Stimulated activated CD4-positive, alpha-beta T cell treated with anti-CD3 and anti-CD28 coated beads, Interleukin-4, amount 100 ng/mL, for 4 hours (primary cell): Measurements from ENCODE around the gene NBPF11.
A peak's percentile ranks its signal among the peaks of the same experiment; 100 is the strongest.
"Not testable (repeated sequence)": the region's sequence is repeated elsewhere in the genome, so short reads cannot be mapped to it uniquely, and the experiment has no call there.

Experiments
- DNase-seq, 2 experiments: peaks; one replicate each; pipeline ENCODE4 v3.0.0-alpha.2; 2020

NBPF11 gene

GRCh38 chr1:148149050-148149815 lies 2.8 kb downstream of the NBPF11 start:
- DNase-seq = not testable (repeated sequence)

GRCh38 chr1:148147052-148147838 lies 4.8 kb downstream of the NBPF11 start:
- not testable (repeated sequence) for DNase-seq

GRCh38 chr1:148146191-148146997 lies 5.7 kb downstream of the NBPF11 start:
- DNase-seq = not testable (repeated sequence)

- DNase-seq = not testable (repeated sequence)
Observed at GRCh38 chr1:148143223-148143622, 8.9 kb downstream of the NBPF11 start.

GRCh38 chr1:148141936-148142335 lies 10.1 kb downstream of the NBPF11 start:
- not testable (repeated sequence) for DNase-seq

- not testable (repeated sequence) for DNase-seq
Observed at GRCh38 chr1:148138606-148139005, 13.5 kb downstream of the NBPF11 start.

- DNase-seq = not testable (repeated sequence)
Observed at GRCh38 chr1:148122341-148122740, 29.7 kb downstream of the NBPF11 start.

- DNase-seq = not testable (repeated sequence)
Observed at GRCh38 chr1:148120395-148120794, 31.7 kb downstream of the NBPF11 start.

GRCh38 chr1:148095732-148096131 lies 56.3 kb downstream of the NBPF11 start:
- DNase-seq = not testable (repeated sequence)

- not testable (repeated sequence) for DNase-seq
Observed at GRCh38 chr1:148086196-148086595, 65.9 kb downstream of the NBPF11 start.

- DNase-seq = not testable (repeated sequence)
Observed at GRCh38 chr1:148081205-148081604, 70.9 kb downstream of the NBPF11 start.

GRCh38 chr1:148078632-148079519 lies 73.2 kb downstream of the NBPF11 start:
- DNase-seq = not testable (repeated sequence)

- DNase-seq = not testable (repeated sequence)
Observed at GRCh38 chr1:148078090-148078489, 74.0 kb downstream of the NBPF11 start.

GRCh38 chr1:148077458-148077857 lies 74.6 kb downstream of the NBPF11 start:
- DNase-seq = not testable (repeated sequence)

GRCh38 chr1:148073392-148073791 lies 78.7 kb downstream of the NBPF11 start:
- not testable (repeated sequence) for DNase-seq

GRCh38 chr1:148068606-148069005 lies 83.5 kb downstream of the NBPF11 start:
- DNase-seq = not testable (repeated sequence)

GRCh38 chr1:148068201-148068600 lies 83.9 kb downstream of the NBPF11 start:
- DNase-seq = not testable (repeated sequence)

- DNase-seq = peak in 1 of 2 experiments; percentile 1
Observed at GRCh38 chr1:148060294-148060701, 91.8 kb downstream of the NBPF11 start.

GRCh38 chr1:148057384-148057783 lies 94.7 kb downstream of the NBPF11 start:
- not testable (repeated sequence) for DNase-seq
